HepG2 (cell line): ENCODE results near the gene BROX. TPM values are rescaled to one million over a fixed set of nuclear protein-coding genes. Genes with fewer than 3 reads are reported as not detected.

Experiments
- AGO2 ChIP-seq: fragments of 200-400 bp; formaldehyde crosslinking; optimal IDR thresholded peaks from 2 replicates; pipeline ENCODE3; 2017; ENCODE audit warnings: mild to moderate bottlenecking, low read depth, low read length, moderate library complexity
- DMAP1 ChIP-seq: IDR thresholded peaks from 2 replicates; pipeline ENCODE4 v1.6.1; 2016
- ERF ChIP-seq: IDR thresholded peaks from 2 replicates; pipeline ENCODE4 v1.6.1; 2018; ENCODE audit warnings: missing biosample characterization, missing genetic modification reagents
- GATA4 ChIP-seq: sonication (generic); IDR thresholded peaks from 2 replicates; pipeline ENCODE4 v1.6.1; 2016; ENCODE audit warnings: antibody characterized with exemption, low read depth, borderline replicate concordance
- HNRNPK ChIP-seq: fragments of 200-400 bp; formaldehyde crosslinking; IDR thresholded peaks from 2 replicates; pipeline ENCODE4 v1.6.1; 2018; ENCODE audit warnings: low read length, low read depth, moderate library complexity, mild to moderate bottlenecking; ENCODE audit not compliant: poor library complexity, severe bottlenecking
- KDM5B ChIP-seq: sonication (generic); formaldehyde crosslinking; IDR thresholded peaks from 2 replicates; pipeline ENCODE4 v1.4.0; 2020; ENCODE audit warnings: missing genetic modification reagents, mild to moderate bottlenecking, borderline replicate concordance
- MAZ ChIP-seq, 2 experiments: sonication (generic) in 1 of 2; formaldehyde crosslinking in 1 of 2; IDR thresholded peaks; 2 replicates each; pipeline versions ENCODE4 v1.5.0 to v1.6.1; 2012 to 2020; ENCODE audit warnings: low read depth in 2 of 2, mild to moderate bottlenecking in 2 of 2, borderline replicate concordance in 1 of 2, improper control_type of control experiment in 1 of 2, low read length in 1 of 2, missing genetic modification reagents in 1 of 2, moderate library complexity in 1 of 2
- MIXL1 ChIP-seq: IDR thresholded peaks from 2 replicates; pipeline ENCODE4 v1.6.1; 2016
- POLR2G ChIP-seq: fragments of 200-400 bp; formaldehyde crosslinking; IDR thresholded peaks from 2 replicates; pipeline ENCODE4 v1.6.1; 2018; ENCODE audit warnings: mild to moderate bottlenecking, low read depth, low read length, moderate library complexity
- SOX6 ChIP-seq, 2 experiments: fragments of 450-650 bp in 1 of 2; sonication (generic) in 1 of 2; formaldehyde crosslinking in 1 of 2; IDR thresholded peaks; 2 replicates each; pipeline versions ENCODE4 v1.4.0 to v1.6.1; 2017 to 2020; ENCODE audit warnings: antibody characterized with exemption in 1 of 2, mild to moderate bottlenecking in 1 of 2, missing genetic modification reagents in 1 of 2
- SYNCRIP ChIP-seq: fragments of 200-400 bp; formaldehyde crosslinking; IDR thresholded peaks from 2 replicates; pipeline ENCODE4 v1.6.1; 2018; ENCODE audit warnings: mild to moderate bottlenecking, low read depth, low read length; ENCODE audit not compliant: insufficient read depth
- TAF1 ChIP-seq: sonication (generic); formaldehyde crosslinking; IDR thresholded peaks from 2 replicates; pipeline ENCODE4 v1.4.0; 2020; ENCODE audit warnings: missing genetic modification reagents
- TCF7L2 ChIP-seq: IDR thresholded peaks from 2 replicates; pipeline ENCODE4 v1.6.1; 2011; ENCODE audit warnings: mild to moderate bottlenecking, low read depth, low read length, moderate library complexity
- XBP1 ChIP-seq: sonication (generic); formaldehyde crosslinking; IDR thresholded peaks from 2 replicates; pipeline ENCODE4 v1.5.0; 2020; ENCODE audit warnings: missing genetic modification reagents
- ZBTB39 ChIP-seq: sonication (generic); formaldehyde crosslinking; IDR thresholded peaks from 2 replicates; pipeline ENCODE4 v1.5.0; 2020; ENCODE audit warnings: missing genetic modification reagents
- ZBTB7B ChIP-seq: sonication (generic); formaldehyde crosslinking; IDR thresholded peaks from 2 replicates; pipeline ENCODE4 v1.4.0; 2020; ENCODE audit warnings: missing genetic modification reagents
- ZFY ChIP-seq: sonication (generic); formaldehyde crosslinking; IDR thresholded peaks from 2 replicates; pipeline ENCODE4 v1.4.0; 2020; ENCODE audit warnings: missing genetic modification reagents
- ZGPAT ChIP-seq: IDR thresholded peaks from 2 replicates; pipeline ENCODE4 v1.6.1; 2016; ENCODE audit warnings: mild to moderate bottlenecking
- ZNF136 ChIP-seq: sonication (generic); formaldehyde crosslinking; IDR thresholded peaks from 2 replicates; pipeline ENCODE4 v1.8.1; 2022; ENCODE audit warnings: low read depth, mild to moderate bottlenecking, moderate library complexity, missing genetic modification reagents
- ZNF275 ChIP-seq: sonication (generic); formaldehyde crosslinking; IDR thresholded peaks from 2 replicates; pipeline ENCODE4 v1.8.0; 2022; ENCODE audit warnings: missing genetic modification reagents, mild to moderate bottlenecking, inconsistent platforms, borderline replicate concordance
- ZNF556 ChIP-seq: sonication (generic); formaldehyde crosslinking; IDR thresholded peaks from 2 replicates; pipeline ENCODE4 v1.4.0; 2020; ENCODE audit warnings: mild to moderate bottlenecking, missing genetic modification reagents, borderline replicate concordance
- ZNF558 ChIP-seq: sonication (generic); formaldehyde crosslinking; IDR thresholded peaks from 2 replicates; pipeline ENCODE4 v1.9.0; 2022; ENCODE audit warnings: mild to moderate bottlenecking, missing genetic modification reagents, borderline replicate concordance
- ZNF605 ChIP-seq: sonication (generic); formaldehyde crosslinking; IDR thresholded peaks from 2 replicates; pipeline ENCODE4 v1.8.0; 2022; ENCODE audit warnings: mild to moderate bottlenecking, missing genetic modification reagents
- ZNF616 ChIP-seq: sonication (generic); formaldehyde crosslinking; IDR thresholded peaks from 2 replicates; pipeline ENCODE4 v1.5.0; 2020; ENCODE audit warnings: low read depth, mild to moderate bottlenecking, missing genetic modification reagents
- polyA plus RNA-seq, 8 experiments: library from polyadenylated mRNA; depleted of rRNA in 3 of 8; stranded (reverse) in 7 of 8; unstranded in 1 of 8; fragments of >200 nt; fragmentation: Illumina TruSeq in 4 of 8; extraction: Trizol in 4 of 8; gene quantifications; 2 replicates each; pipeline versions ENCODE4 v1.2.1 to v1.2.3, GENCODE V29; 2011 to 2016; ENCODE audit warnings: low read depth in 4 of 8, missing spikeins in 1 of 8, mixed read lengths in 1 of 8; ENCODE audit not compliant: insufficient read depth in 1 of 8
- total RNA-seq, 5 experiments: library from RNA; depleted of rRNA; stranded (reverse); fragments of >200 nt; fragmentation: Illumina TruSeq; extraction: Trizol; gene quantifications; 2 replicates each; pipeline ENCODE4 v1.2.3, GENCODE V29; 2016; ENCODE audit warnings: low read depth in 1 of 5

BROX gene
- total and polyA plus RNA-seq, 2 of the 13 experiments (the other 11 are each of a cell fraction or from before 2014, with no cell fraction given), result 4.4 to 33.2 TPM

GRCh38 chr1:222713091-222713961 is 962 bp downstream of the BROX start (continued):
- TF ChIP-seq MAZ (IDR thresholded peaks at IDR 0.05; ENCODE audit: borderline replicate concordance, low read depth, low read length), result peak; percentile 83
- peak; percentile 64; the same call in 1 of the 2 replicates for TF ChIP-seq MAZ (CRISPR knock-in tag; IDR thresholded peaks at IDR 0.05; ENCODE audit: low read depth)
- no peak for TF ChIP-seq KDM5B
- TF ChIP-seq POLR2G, result peak; percentile 69
- peak; percentile 7; the same call in 1 of the 2 replicates for TF ChIP-seq ZNF556 (CRISPR knock-in tag)
- no peak for TF ChIP-seq ZNF616
- TF ChIP-seq ZGPAT (CRISPR knock-in tag), result no peak
- 0 out of 2 replicates have a peak, but pooled peaks have one; percentile 54 for TF ChIP-seq ERF (CRISPR knock-in tag)
- no peak for TF ChIP-seq SYNCRIP
- TF ChIP-seq ZNF136 (CRISPR knock-in tag), result no peak
- TF ChIP-seq ZBTB7B (CRISPR knock-in tag), result peak; percentile 83
- no peak for TF ChIP-seq HNRNPK
- TF ChIP-seq DMAP1 (CRISPR knock-in tag), result 0 out of 2 replicates have a peak, but pooled peaks have one; percentile 20
- TF ChIP-seq ZFY (CRISPR knock-in tag), result peak; percentile 13; the same call in 1 of the 2 replicates
- peak; percentile 31; the same call in 1 of the 2 replicates for TF ChIP-seq ZNF275 (CRISPR knock-in tag)
- 0 out of 2 replicates have a peak, but pooled peaks have one; percentile 21 for TF ChIP-seq ZNF558 (CRISPR knock-in tag)
- TF ChIP-seq MIXL1 (CRISPR knock-in tag), result 0 out of 2 replicates have a peak, but pooled peaks have one; percentile 31
- no peak; the same call in 1 of the 2 replicates for TF ChIP-seq GATA4
- TF ChIP-seq ZNF605 (CRISPR knock-in tag), result peak; percentile 80; the same call in 1 of the 2 replicates
- TF ChIP-seq TCF7L2, result no peak
- peak; percentile 58; the same call in 1 of the 2 replicates for TF ChIP-seq TAF1 (CRISPR knock-in tag)
- no peak for TF ChIP-seq XBP1 (CRISPR knock-in tag)
- 0 out of 2 replicates have a peak, but pooled peaks have one; percentile 44 for TF ChIP-seq ZBTB39 (CRISPR knock-in tag)
- no peak for TF ChIP-seq SOX6 (IDR thresholded peaks at IDR 0.05)
- TF ChIP-seq SOX6 (CRISPR knock-in tag; IDR thresholded peaks at IDR 0.05), result peak; percentile 27; the same call in 1 of the 2 replicates
- peak; percentile 5 for TF ChIP-seq AGO2
